ENCODE measurements around the gene ATP6V1E1.

DNA sequence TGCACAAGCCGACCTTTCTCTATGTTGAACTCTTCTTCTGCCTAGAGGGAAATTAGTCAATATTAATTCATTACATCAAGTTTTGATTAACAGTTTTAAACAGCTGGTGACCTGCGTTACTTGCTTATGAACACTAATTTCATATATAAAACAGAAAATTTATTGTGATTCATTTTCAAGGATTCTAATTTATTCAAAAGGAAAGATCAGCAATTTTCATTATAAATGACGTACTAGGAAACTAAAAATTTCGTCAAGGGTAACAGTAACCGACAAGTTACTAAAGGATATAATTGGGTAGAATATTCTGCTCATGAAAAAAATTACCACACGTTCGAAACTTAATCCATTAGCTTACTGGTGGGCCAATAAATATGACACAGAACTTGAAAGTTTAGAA lies 15.3 kb downstream of the ATP6V1E1 start:
- TF ChIP-seq EZH2 (IDR thresholded peaks at IDR 0.05; ENCODE audit: borderline replicate concordance, insufficient read depth, low read depth, low read length, poor library complexity, severe bottlenecking): no peak
- TF ChIP-seq CTCF (IDR thresholded peaks at IDR 0.05): no peak
